Measurements from ENCODE around the gene NAA25.

DNA sequence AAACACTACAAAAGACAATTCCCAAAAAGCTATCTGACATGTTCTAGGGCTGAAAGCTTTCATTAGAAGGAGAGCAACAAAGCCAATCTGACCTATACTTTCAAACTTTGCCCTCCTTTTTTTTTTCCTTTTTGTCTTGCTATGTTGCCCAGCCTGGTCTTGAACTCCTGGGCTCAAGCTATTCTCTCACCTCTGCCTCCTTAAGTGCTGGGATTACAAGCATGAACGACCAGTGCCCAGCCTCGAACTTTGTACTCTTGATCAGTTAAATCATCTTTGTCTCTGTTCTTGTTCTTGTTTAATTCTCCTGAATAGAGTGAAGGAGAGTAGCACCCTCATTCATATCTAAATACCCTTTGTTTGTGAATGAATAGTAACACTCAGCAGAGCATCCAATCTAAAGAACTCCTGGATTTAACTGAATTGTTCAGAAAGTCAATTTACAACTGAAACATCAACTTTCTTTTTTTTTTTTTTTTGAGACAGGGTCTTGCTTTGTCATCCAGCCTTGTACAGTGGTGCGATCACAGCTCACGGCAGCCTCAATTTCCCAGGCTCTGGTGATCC lies 73.3 kb downstream of the NAA25 start:
- TF ChIP-seq CTCF (IDR thresholded peaks at IDR 0.05), result no peak
- no peak for TF ChIP-seq POLR2AphosphoS5 (IDR thresholded peaks at IDR 0.05; ENCODE audit: insufficient read depth in 1 of 2, low read depth in 1 of 2)
- no peak for TF ChIP-seq POLR2A (IDR thresholded peaks at IDR 0.05)

Data from vagina (tissue), 2 donors.